Thymus (tissue), 11 donors: ENCODE measurements around the gene DYNLT1. TPM values are rescaled to one million over a fixed set of nuclear protein-coding genes. Genes with fewer than 3 reads are reported as not detected.

Source experiments
- DNase-seq, 9 donors: peaks; one replicate each; pipeline ENCODE4 v3.0.0-alpha.2; 2013; ENCODE audit warnings: low spot score in 9 of 9, low read depth in 6 of 9, missing footprints in 1 of 9
- H3K27ac ChIP-seq, 2 donors: one replicate each; pipeline ENCODE4 v1.5.1; 2013; ENCODE audit warnings: control low read depth in 1 of 2, low read depth in 1 of 2, low read length in 1 of 2, mild to moderate bottlenecking in 1 of 2, moderate library complexity in 1 of 2
- H3K27me3 ChIP-seq, 2 donors: one replicate each; pipeline ENCODE4 v1.5.1; 2013; ENCODE audit warnings: low read length in 1 of 2; ENCODE audit not compliant: control insufficient read depth in 2 of 2, insufficient read depth in 1 of 2
- H3K36me3 ChIP-seq, 2 donors: one replicate each; pipeline ENCODE4 v1.5.1; 2013; ENCODE audit warnings: low read length in 1 of 2, mild to moderate bottlenecking in 1 of 2, moderate library complexity in 1 of 2; ENCODE audit not compliant: control insufficient read depth in 2 of 2, insufficient read depth in 2 of 2
- H3K4me1 ChIP-seq, 2 donors: one replicate each; pipeline ENCODE4 v1.5.1; 2013; ENCODE audit warnings: low read length in 2 of 2; ENCODE audit not compliant: control insufficient read depth in 2 of 2, insufficient read depth in 2 of 2
- H3K4me3 ChIP-seq, 2 donors: one replicate each; pipeline ENCODE4 v1.5.1; 2013; ENCODE audit warnings: low read length in 2 of 2, control low read depth in 1 of 2, mild to moderate bottlenecking in 1 of 2
- H3K9me3 ChIP-seq, 2 donors: one replicate each; pipeline ENCODE4 v1.5.1; 2013; ENCODE audit warnings: low read length in 1 of 2, mild to moderate bottlenecking in 1 of 2; ENCODE audit not compliant: control insufficient read depth in 2 of 2, insufficient read depth in 1 of 2
- WGBS: extraction: QIAGEN DNeasy Blood & Tissue Kit; methylation state at CpG from one replicate; pipeline ENCODE4 v1.1.7; 2013; 5-methylcytosine and 5-hydroxymethylcytosine counted together
- polyA plus RNA-seq: library from polyadenylated mRNA; stranded (reverse); fragments of 200-250 nt; gene quantifications from one replicate; pipeline ENCODE4 v1.2.3, GENCODE V29; 2013
- total RNA-seq: library from RNA; stranded (reverse); fragments of 120-200 nt; gene quantifications from one replicate; pipeline ENCODE4 v1.2.4, GENCODE V29; 2013
- donor health status: healthy.

Gene DYNLT1
- total and polyA plus RNA-seq, 2 donors: 46.1 to 248 TPM

GRCh38 chr6:158599635-158600034, 44.9 kb downstream of the DYNLT1 start:
- 97% methylated on average over 18 of the region's 18 CpGs for WGBS
- Histone ChIP-seq H3K27me3 (no peaks in the 10 kb centered on the region), H3K27ac (no peak overlapping the region), H3K4me3 (no peak overlapping the region), H3K4me1 (peaks cover 9 to 17% of the 10 kb centered on the region in 2 donors), H3K36me3 (peaks cover 17 to 34% of the 10 kb centered on the region in 2 donors), H3K9me3 (no peaks in the 10 kb centered on the region)
- DNase-seq: no peak

DNA sequence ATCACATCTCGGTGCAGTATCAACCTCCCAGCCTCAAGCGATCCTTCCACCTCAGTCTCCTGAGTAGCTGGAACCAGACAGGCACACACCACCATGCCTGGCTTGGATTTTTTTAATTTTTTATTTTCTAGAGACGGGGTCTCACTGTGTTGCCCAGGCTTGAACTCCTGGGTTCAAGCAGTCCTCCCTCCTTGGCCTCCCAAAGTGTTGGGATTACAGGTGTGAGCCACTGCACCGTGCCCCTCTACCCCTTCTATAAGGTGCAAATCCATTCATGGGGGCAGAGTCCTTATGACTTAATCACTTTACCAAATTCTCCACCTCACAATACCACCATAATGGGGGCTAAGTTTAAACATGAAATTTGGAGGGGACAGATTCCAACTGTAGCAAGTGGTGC, 47.0 kb downstream of the DYNLT1 start:
- WGBS: over 99% methylated on average over 4 of the region's 4 CpGs
- Histone ChIP-seq H3K27ac (peak overlapping the region; percentile 53 to 68), H3K4me3 (no peak overlapping the region), H3K36me3 (peaks cover 23 to 39% of the 10 kb centered on the region in 2 donors), H3K4me1 (peaks cover 9 to 17% of the 10 kb centered on the region in 2 donors), H3K9me3 (no peaks in the 10 kb centered on the region), H3K27me3 (no peaks in the 10 kb centered on the region)
- no peak for DNase-seq

- Histone ChIP-seq H3K27ac (peak overlapping the region in 1 of 2 donors; percentile 53), H3K36me3 (peaks cover 30 to 44% of the 10 kb centered on the region in 2 donors), H3K9me3 (peaks cover 0 to 2% of the 10 kb centered on the region in 2 donors), H3K4me1 (peaks cover 9 to 19% of the 10 kb centered on the region in 2 donors), H3K4me3 (no peak overlapping the region), H3K27me3 (no peaks in the 10 kb centered on the region)
- DNase-seq: peak in 8 of 9 donors; percentile 32 to 82 (median 54)
- WGBS: 47% methylated on average over 6 of the region's 6 CpGs
Observed at GRCh38 chr6:158596861-158597260, 47.7 kb downstream of the DYNLT1 start.

GRCh38 chr6:158595223-158595622, 49.3 kb downstream of the DYNLT1 start:
- H3K4me1 ChIP-seq: peaks cover 13 to 27% of the 10 kb centered on the region in 2 donors
- H3K27me3 ChIP-seq: no peaks in the 10 kb centered on the region
- no peak overlapping the region for H3K4me3 ChIP-seq
- H3K9me3 ChIP-seq: peaks cover 0 to 3% of the 10 kb centered on the region in 2 donors
- H3K27ac ChIP-seq: no peak overlapping the region
- WGBS: 88% methylated on average over 5 of the region's 5 CpGs
- peak in 2 of 9 donors; percentile 20 to 31 for DNase-seq
- H3K36me3 ChIP-seq: peaks cover 44 to 55% of the 10 kb centered on the region in 2 donors

- Histone ChIP-seq H3K4me3 (no peak overlapping the region), H3K27me3 (no peaks in the 10 kb centered on the region), H3K4me1 (peaks cover 13 to 27% of the 10 kb centered on the region in 2 donors), H3K36me3 (peaks cover 49 to 56% of the 10 kb centered on the region in 2 donors), H3K27ac (no peak overlapping the region), H3K9me3 (peaks cover 0 to 3% of the 10 kb centered on the region in 2 donors)
- WGBS: 97% methylated on average over 3 of the region's 3 CpGs
- no peak for DNase-seq
Observed at GRCh38 chr6:158593670-158594069, 50.9 kb downstream of the DYNLT1 start.

DNA sequence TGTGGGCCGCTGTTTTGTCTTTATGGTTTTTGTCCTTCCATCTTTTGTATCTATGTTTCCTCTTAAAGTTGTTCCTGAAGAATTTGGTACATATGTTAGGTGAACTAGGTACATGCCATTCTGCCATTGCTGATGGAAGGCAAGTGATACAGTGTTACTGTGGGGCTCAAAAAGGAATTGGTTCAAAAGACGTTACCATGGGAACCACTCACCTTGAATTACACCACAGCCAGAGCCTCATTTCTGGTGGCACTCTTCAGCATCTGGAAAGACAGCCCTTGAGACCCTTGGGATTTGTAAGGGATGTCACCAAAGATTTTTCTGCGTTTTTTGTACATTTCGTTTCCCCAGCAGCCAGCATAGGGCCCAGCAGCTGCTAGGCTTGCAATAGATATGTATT, 52.7 kb downstream of the DYNLT1 start:
- DNase-seq: no peak
- Histone ChIP-seq H3K36me3 (peaks cover 58 to 65% of the 10 kb centered on the region in 2 donors), H3K9me3 (peaks cover 1 to 3% of the 10 kb centered on the region in 2 donors), H3K4me1 (peaks cover 6 to 18% of the 10 kb centered on the region in 2 donors), H3K27ac (no peak overlapping the region), H3K4me3 (no peak overlapping the region), H3K27me3 (no peaks in the 10 kb centered on the region)
- WGBS: 98% methylated on average over 4 of the region's 4 CpGs

- peaks cover 64 to 69% of the 10 kb centered on the region in 2 donors for H3K36me3 ChIP-seq
- no peaks in the 10 kb centered on the region for H3K27me3 ChIP-seq
- no peak overlapping the region for H3K27ac ChIP-seq
- WGBS: 80% methylated on average over 7 of the region's 7 CpGs
- H3K4me1 ChIP-seq: peaks cover 3 to 12% of the 10 kb centered on the region in 2 donors
- DNase-seq: peak in 3 of 9 donors; percentile 13 to 33 (median 19)
- H3K9me3 ChIP-seq: peaks cover 1 to 3% of the 10 kb centered on the region in 2 donors
- no peak overlapping the region for H3K4me3 ChIP-seq
Observed at GRCh38 chr6:158591134-158591809, 53.3 kb downstream of the DYNLT1 start.

DNA sequence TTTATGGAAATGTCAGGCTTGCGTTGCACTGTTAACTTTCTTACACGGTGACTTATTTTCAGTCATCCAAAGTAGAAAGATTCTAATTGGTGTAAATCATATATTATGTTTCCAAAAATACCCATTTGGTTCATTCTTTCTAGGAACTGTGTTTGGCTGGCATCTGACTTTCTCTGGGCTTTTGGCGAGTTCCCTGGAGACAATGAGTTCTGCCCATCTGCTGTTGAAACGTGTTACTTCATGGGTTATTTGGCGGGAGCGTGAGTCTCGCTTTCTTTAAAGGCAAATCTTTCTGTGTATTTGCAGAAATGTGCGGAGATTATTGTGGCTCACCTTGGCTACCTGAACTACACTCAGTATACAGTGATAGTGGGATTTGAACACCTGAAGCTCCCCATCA, 55.2 kb downstream of the DYNLT1 start:
- H3K36me3 ChIP-seq: peaks cover 78 to 83% of the 10 kb centered on the region in 2 donors
- 94% methylated on average over 8 of the region's 8 CpGs for WGBS

GRCh38 chr6:158586652-158587051, 57.9 kb downstream of the DYNLT1 start:
- Histone ChIP-seq H3K9me3 (peaks cover 1 to 4% of the 10 kb centered on the region in 2 donors), H3K27ac (no peak overlapping the region), H3K27me3 (no peaks in the 10 kb centered on the region), H3K4me3 (no peak overlapping the region), H3K4me1 (peaks cover 3 to 6% of the 10 kb centered on the region in 2 donors), H3K36me3 (peaks cover 66 to 71% of the 10 kb centered on the region in 2 donors)
- DNase-seq: no peak
- 98% methylated on average over 8 of the region's 8 CpGs for WGBS

More for the DNA sequence above, 55.2 kb downstream of the DYNLT1 start:
- Histone ChIP-seq H3K4me3 (no peak overlapping the region), H3K9me3 (peaks cover 1 to 7% of the 10 kb centered on the region in 2 donors), H3K27ac (no peak overlapping the region), H3K27me3 (no peaks in the 10 kb centered on the region), H3K4me1 (peaks cover 3 to 10% of the 10 kb centered on the region in 2 donors)
- DNase-seq: no peak
